Esophagus muscularis mucosa (tissue), 4 donors: ENCODE measurements around the gene CLEC3A.

Experiments used
- CTCF ChIP-seq, 3 experiments: fragments of 200-600 bp in 2 of 3; fragments of 450-650 bp in 1 of 3; sonication (generic) in 2 of 3; IDR thresholded peaks; one replicate each; pipeline ENCODE4 v1.5.1; 2017 to 2019; ENCODE audit warnings: antibody characterized with exemption in 3 of 3, mild to moderate bottlenecking in 2 of 3, moderate library complexity in 1 of 3
- EP300 ChIP-seq: sonication (generic); formaldehyde crosslinking; IDR thresholded peaks from one replicate; pipeline ENCODE4 v1.6.1; 2017; ENCODE audit warnings: antibody characterized with exemption
- POLR2A ChIP-seq: fragments of 450-650 bp; IDR thresholded peaks from one replicate; pipeline ENCODE4 v1.6.1; 2017; ENCODE audit warnings: antibody characterized with exemption, moderate library complexity, mild to moderate bottlenecking, low read depth

- TF ChIP-seq CTCF (IDR thresholded peaks at IDR 0.05): no peak
- TF ChIP-seq POLR2A: no peak
- no peak for TF ChIP-seq EP300
Measured at GRCh38 chr16:77991701-77992100, 30.6 kb upstream of the CLEC3A start.
